ENCODE measurements around the gene TIMP3.

Gene TIMP3

GRCh38 chr22:32909581-32910428 is 108.3 kb downstream of the TIMP3 start:
- no peak overlapping the region for H3K4me3 ChIP-seq (ENCODE audit: low read depth, low read length)
- no peak for TF ChIP-seq CTCF (IDR thresholded peaks at IDR 0.05; ENCODE audit: low read depth, low read length, missing control alignments)
- no peak for DNase-seq (ENCODE audit: low read depth)
- in situ Hi-C loops (cut with HindIII; ENCODE audit: low sequenced_read_pairs): no loop called here

- DNase-seq (ENCODE audit: low read depth): no peak
- in situ Hi-C loops (cut with HindIII; ENCODE audit: low sequenced_read_pairs): no loop called here
- no peak overlapping the region for H3K4me3 ChIP-seq (ENCODE audit: low read depth, low read length)
- TF ChIP-seq CTCF (IDR thresholded peaks at IDR 0.05; ENCODE audit: low read depth, low read length, missing control alignments): no peak
Observed at GRCh38 chr22:32910429-32910772, 108.9 kb downstream of the TIMP3 start.

GRCh38 chr22:32911503-32911902 is 110.0 kb downstream of the TIMP3 start:
- no peak for TF ChIP-seq CTCF (IDR thresholded peaks at IDR 0.05; ENCODE audit: low read depth, low read length, missing control alignments)
- in situ Hi-C loops (cut with HindIII; ENCODE audit: low sequenced_read_pairs): no loop called here
- no peak for DNase-seq (ENCODE audit: low read depth)
- no peak overlapping the region for H3K4me3 ChIP-seq (ENCODE audit: low read depth, low read length)

All from astrocyte of the cerebellum (primary cell).